Stomach (tissue), 9 donors: ENCODE data around the gene ANO1. TPM values are rescaled to one million over a fixed set of nuclear protein-coding genes. Genes with fewer than 3 reads are reported as not detected.

Experiments
- DNase-seq, 2 donors: peaks; one replicate each; pipeline versions ENCODE4 v3.0.0 to v3.0.0-alpha.2; 2013 to 2019
- H3K27ac ChIP-seq, 5 donors: fragments of 200-600 bp in 4 of 5; sonication (generic) in 4 of 5; one replicate each; pipeline ENCODE4 v1.5.1; 2013 to 2019; ENCODE audit warnings: mild to moderate bottlenecking in 1 of 5, moderate library complexity in 1 of 5
- H3K27me3 ChIP-seq, 3 donors: fragments of 200-600 bp; sonication (generic); one replicate each; pipeline ENCODE4 v1.5.1; 2017 to 2019; ENCODE audit warnings: mixed run types in 1 of 3
- H3K36me3 ChIP-seq, 4 donors: fragments of 200-600 bp; sonication (generic); 1 replicate in 3 of 4; 2 replicates in 1 of 4; pipeline ENCODE4 v1.5.1; 2016 to 2019
- H3K4me1 ChIP-seq, 4 donors: fragments of 200-600 bp; sonication (generic); one replicate each; pipeline ENCODE4 v1.5.1; 2016 to 2019
- H3K4me3 ChIP-seq, 4 donors: fragments of 200-600 bp; sonication (generic) in 3 of 4; one replicate each; pipeline ENCODE4 v1.5.1; 2016 to 2019; ENCODE audit warnings: mild to moderate bottlenecking in 1 of 4
- H3K9me3 ChIP-seq, 4 donors: fragments of 200-600 bp; sonication (generic); one replicate each; pipeline ENCODE4 v1.5.1; 2016 to 2019
- EP300 ChIP-seq: sonication (generic); formaldehyde crosslinking; IDR thresholded peaks from one replicate; pipeline ENCODE4 v1.6.1; 2017; ENCODE audit warnings: antibody characterized with exemption
- POLR2A ChIP-seq, 4 donors: fragments of 450-650 bp; IDR thresholded peaks; one replicate each; pipeline ENCODE4 v1.6.1; 2016; ENCODE audit warnings: antibody characterized with exemption in 4 of 4, control low read depth in 2 of 4, mild to moderate bottlenecking in 1 of 4, moderate library complexity in 1 of 4
- POLR2AphosphoS5 ChIP-seq, 3 donors: sonication (generic); formaldehyde crosslinking; IDR thresholded peaks; one replicate each; pipeline ENCODE4 v1.6.1; 2016; ENCODE audit warnings: antibody characterized with exemption in 3 of 3
- WGBS, 5 donors: extraction: QIAGEN DNeasy Blood & Tissue Kit in 3 of 5; methylation state at CpG; one replicate each; pipeline versions ENCODE4 v1.1.5 to v1.1.7; 2013 to 2018; 5-methylcytosine and 5-hydroxymethylcytosine counted together
- intact Hi-C: fragments of 100-400 bp; cut with DNase I; formaldehyde crosslinking; loops from one replicate; pipeline ENCODE4 v1.15.1; 2023; ENCODE audit warnings: low total_unique reads
- polyA plus RNA-seq, 3 donors: library from polyadenylated mRNA; stranded (reverse); fragments of 200-250 nt; gene quantifications; one replicate each; pipeline ENCODE4 v1.2.3, GENCODE V29; 2013
- total RNA-seq, 5 donors: library from RNA; depleted of rRNA; stranded (reverse); fragments of >200 nt; gene quantifications; one replicate each; pipeline versions ENCODE4 v1.1.0 to v1.2.3, GENCODE V29; 2014 to 2016
- TF ChIP-seq, protein P1 (sequence below), 7 experiments: fragments of 450-650 bp in 4 of 7; fragments of 200-600 bp in 3 of 7; sonication (generic) in 3 of 7; IDR thresholded peaks; one replicate each; pipeline ENCODE4 v1.5.1; 2016 to 2019; ENCODE audit warnings: antibody characterized with exemption in 7 of 7, control low read depth in 2 of 7, mild to moderate bottlenecking in 1 of 7
- donor health status: healthy with polysubstance abuse.
- donor health status: Bipolar disorder and iron deficiency.
- donor health status: healthy.

The ANO1 gene
- total and polyA plus RNA-seq, 8 donors, result 1.8 to 69.6 (median 12.9) TPM

DNA sequence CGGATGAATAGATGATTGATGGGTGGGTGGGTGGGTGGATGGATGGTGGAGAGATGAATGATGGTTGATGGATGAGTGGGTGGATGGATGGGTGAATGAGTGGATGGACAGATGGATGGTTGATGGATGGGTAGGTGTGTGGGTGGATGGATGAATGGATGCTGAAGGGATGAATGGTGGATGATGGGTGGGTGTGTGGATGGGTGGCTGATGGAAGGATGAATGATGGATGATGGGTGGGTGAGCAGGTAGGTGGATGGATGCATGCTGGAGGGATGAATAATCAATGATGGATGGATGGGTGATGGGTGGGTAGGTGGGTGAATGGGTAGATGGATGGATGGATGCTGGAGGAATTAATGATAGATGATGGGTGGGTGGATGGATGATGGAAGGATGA lies 40.5 kb downstream of the ANO1 start:
- Histone ChIP-seq H3K36me3 (no peaks in the 10 kb centered on the region), H3K9me3 (no peaks in the 10 kb centered on the region), H3K4me1 (no peaks in the 10 kb centered on the region), H3K4me3 (no peak overlapping the region), H3K27ac (no peak overlapping the region), H3K27me3 (peaks cover 0 to 12% (median 0%) of the 10 kb centered on the region in 3 donors)
- intact Hi-C loops, result no loop called here
- WGBS, 5 donors, result 92 to 100% (median 100%) methylated on average over 1 of the region's 1 CpG
- no peak for DNase-seq
- no peak for TF ChIP-seq EP300
- TF ChIP-seq POLR2AphosphoS5 (IDR thresholded peaks at IDR 0.05), result no peak
- TF ChIP-seq, protein P1, sequence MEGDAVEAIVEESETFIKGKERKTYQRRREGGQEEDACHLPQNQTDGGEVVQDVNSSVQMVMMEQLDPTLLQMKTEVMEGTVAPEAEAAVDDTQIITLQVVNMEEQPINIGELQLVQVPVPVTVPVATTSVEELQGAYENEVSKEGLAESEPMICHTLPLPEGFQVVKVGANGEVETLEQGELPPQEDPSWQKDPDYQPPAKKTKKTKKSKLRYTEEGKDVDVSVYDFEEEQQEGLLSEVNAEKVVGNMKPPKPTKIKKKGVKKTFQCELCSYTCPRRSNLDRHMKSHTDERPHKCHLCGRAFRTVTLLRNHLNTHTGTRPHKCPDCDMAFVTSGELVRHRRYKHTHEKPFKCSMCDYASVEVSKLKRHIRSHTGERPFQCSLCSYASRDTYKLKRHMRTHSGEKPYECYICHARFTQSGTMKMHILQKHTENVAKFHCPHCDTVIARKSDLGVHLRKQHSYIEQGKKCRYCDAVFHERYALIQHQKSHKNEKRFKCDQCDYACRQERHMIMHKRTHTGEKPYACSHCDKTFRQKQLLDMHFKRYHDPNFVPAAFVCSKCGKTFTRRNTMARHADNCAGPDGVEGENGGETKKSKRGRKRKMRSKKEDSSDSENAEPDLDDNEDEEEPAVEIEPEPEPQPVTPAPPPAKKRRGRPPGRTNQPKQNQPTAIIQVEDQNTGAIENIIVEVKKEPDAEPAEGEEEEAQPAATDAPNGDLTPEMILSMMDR (IDR thresholded peaks at IDR 0.05), result no peak
- no peak for TF ChIP-seq POLR2A (IDR thresholded peaks at IDR 0.05)

DNA sequence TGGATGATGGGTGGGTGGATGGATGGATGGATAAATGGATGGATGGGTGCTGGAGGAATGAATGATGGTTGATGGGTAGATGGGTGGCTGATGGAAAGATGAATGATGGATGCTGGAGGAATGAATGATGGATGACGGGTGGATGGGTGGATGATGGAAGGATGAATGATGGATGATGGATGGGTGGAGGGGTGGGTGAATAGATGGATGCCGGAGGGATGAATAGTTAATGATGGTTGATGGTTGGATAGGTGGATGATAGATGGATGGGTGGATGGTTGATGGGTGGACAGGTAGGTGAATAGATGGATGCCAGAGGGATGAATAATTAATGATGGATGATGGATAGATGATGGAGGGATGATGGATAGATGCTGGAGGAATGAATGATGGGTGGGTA lies 41.4 kb downstream of the ANO1 start:
- Histone ChIP-seq H3K4me1 (no peaks in the 10 kb centered on the region), H3K9me3 (no peaks in the 10 kb centered on the region), H3K27ac (no peak overlapping the region), H3K36me3 (no peaks in the 10 kb centered on the region), H3K4me3 (no peak overlapping the region), H3K27me3 (peaks cover 0 to 12% (median 0%) of the 10 kb centered on the region in 3 donors)
- TF ChIP-seq POLR2AphosphoS5 (IDR thresholded peaks at IDR 0.05) (no peak), EP300 (no peak), POLR2A (IDR thresholded peaks at IDR 0.05) (no peak)
- TF ChIP-seq, protein P1 (IDR thresholded peaks at IDR 0.05), result no peak
- 93 to 98% (median 95%) methylated on average over 2 of the region's 2 CpGs for WGBS, 5 donors
- intact Hi-C loops, result no loop called here
- no peak for DNase-seq

DNA sequence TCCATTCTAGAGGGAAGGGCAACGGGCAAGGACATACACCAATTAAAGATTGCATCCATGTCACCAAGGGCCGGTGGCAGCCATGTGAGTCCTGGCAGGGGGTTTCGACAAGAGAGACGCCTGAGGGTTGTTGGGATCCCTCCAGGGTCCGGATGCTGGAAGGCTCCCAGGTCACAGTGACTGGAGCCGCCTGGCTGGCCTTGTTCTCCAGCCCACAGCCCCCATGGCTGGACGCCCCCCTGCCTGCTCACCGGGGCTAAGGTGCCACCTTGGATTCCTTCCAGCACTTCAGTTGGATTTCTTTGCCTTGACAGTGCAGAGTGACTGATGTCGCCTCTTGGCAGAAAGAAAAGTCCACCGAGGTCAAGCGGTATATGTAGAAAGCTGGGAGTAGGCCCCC lies 42.6 kb downstream of the ANO1 start:
- no peaks in the 10 kb centered on the region for H3K9me3 ChIP-seq
- H3K27me3 ChIP-seq, result peaks cover 0 to 12% (median 0%) of the 10 kb centered on the region in 3 donors
- TF ChIP-seq, protein P1 (IDR thresholded peaks at IDR 0.05), result no peak
- TF ChIP-seq POLR2A (IDR thresholded peaks at IDR 0.05), result no peak
- no peak for TF ChIP-seq EP300
- TF ChIP-seq POLR2AphosphoS5 (IDR thresholded peaks at IDR 0.05), result no peak
- H3K4me3 ChIP-seq, result no peak overlapping the region
- H3K36me3 ChIP-seq, result no peaks in the 10 kb centered on the region
- H3K4me1 ChIP-seq, result no peaks in the 10 kb centered on the region
- DNase-seq, result no peak
- 77 to 82% (median 80%) methylated on average over 9 to 11 of the region's 11 CpGs for WGBS, 5 donors
- intact Hi-C loops, result no loop called here
- no peak overlapping the region for H3K27ac ChIP-seq

DNA sequence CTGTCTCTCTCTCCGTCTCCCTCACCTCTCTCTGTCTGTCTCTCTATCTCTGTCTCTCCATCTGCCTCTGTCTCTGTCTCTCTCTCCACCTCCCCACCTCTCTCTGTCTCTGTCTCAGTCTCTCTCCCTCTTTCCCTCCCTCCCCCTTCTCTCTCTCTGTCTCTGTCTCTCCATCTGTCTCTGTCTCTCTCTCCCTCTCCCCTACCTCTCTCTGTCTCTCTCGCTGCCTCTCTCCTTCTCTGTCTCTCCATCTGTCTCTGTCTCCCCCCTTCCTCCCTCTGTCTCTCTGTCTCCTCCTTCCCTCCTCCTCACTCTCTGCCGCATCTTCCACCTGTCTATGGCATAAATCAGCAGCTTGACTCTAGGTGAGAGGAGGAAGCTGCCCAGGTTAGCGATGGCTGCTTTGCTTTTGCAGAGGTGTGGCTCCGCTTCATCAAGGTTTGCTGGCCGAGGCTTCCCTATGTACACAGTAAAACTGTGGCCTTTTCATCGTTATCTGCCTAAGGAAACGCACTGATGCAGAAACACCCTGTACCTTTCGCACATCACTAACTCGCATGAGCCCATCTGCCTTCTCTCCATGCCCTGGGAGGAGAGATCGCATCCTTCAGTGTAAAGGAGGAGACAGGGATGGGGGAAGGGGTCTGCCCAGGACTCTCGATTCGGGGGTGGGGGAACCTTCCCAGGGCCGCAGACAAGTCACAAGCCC lies 44.5 kb downstream of the ANO1 start:
- Histone ChIP-seq H3K4me1 (peaks cover 0 to 3% (median 2%) of the 10 kb centered on the region in 4 donors), H3K4me3 (no peak overlapping the region), H3K9me3 (no peaks in the 10 kb centered on the region), H3K36me3 (no peaks in the 10 kb centered on the region), H3K27ac (no peak overlapping the region), H3K27me3 (peaks cover 0 to 9% (median 0%) of the 10 kb centered on the region in 3 donors)
- TF ChIP-seq, protein P1 (IDR thresholded peaks at IDR 0.05), result no peak
- TF ChIP-seq POLR2AphosphoS5 (IDR thresholded peaks at IDR 0.05), result no peak
- no peak for TF ChIP-seq POLR2A (IDR thresholded peaks at IDR 0.05)
- no peak for TF ChIP-seq EP300
- 47 to 64% (median 58%) methylated on average over 11 to 14 of the region's 14 CpGs for WGBS, 5 donors
- intact Hi-C loops, result no loop called here
- no peak for DNase-seq
